Gastrocnemius medialis (tissue), 4 donors: Measurements from ENCODE around the gene CALU. TPM values are rescaled to one million over a fixed set of nuclear protein-coding genes. Genes with fewer than 3 reads are reported as not detected.

Experiments used
- ATAC-seq, 2 donors: fragments of 150-250 bp; one replicate each; pipeline ENCODE4 v1.9.1; 2016
- DNase-seq, 2 donors: peaks; one replicate each; pipeline ENCODE4 v3.0.0-alpha.2; 2019
- H3K27ac ChIP-seq, 4 donors: fragments of 200-600 bp; sonication (generic); 1 replicate in 1 of 4; 2 replicates in 3 of 4; pipeline ENCODE4 v1.5.1; 2016 to 2018; ENCODE audit warnings: mild to moderate bottlenecking in 2 of 4, moderate library complexity in 1 of 4
- H3K27me3 ChIP-seq, 3 donors: fragments of 200-600 bp; sonication (generic) in 2 of 3; 1 replicate in 1 of 3; 2 replicates in 2 of 3; pipeline versions ENCODE4 v1.5.1 to v1.6.0; 2016 to 2019; ENCODE audit warnings: mild to moderate bottlenecking in 1 of 3, moderate library complexity in 1 of 3
- H3K36me3 ChIP-seq, 2 donors: fragments of 200-600 bp; sonication (generic) in 1 of 2; one replicate each; pipeline ENCODE4 v1.5.1; 2017 to 2018
- H3K4me1 ChIP-seq, 2 donors: fragments of 200-600 bp; sonication (generic) in 1 of 2; one replicate each; pipeline ENCODE4 v1.5.1; 2016 to 2017; ENCODE audit warnings: mild to moderate bottlenecking in 2 of 2
- H3K4me3 ChIP-seq, 4 donors: fragments of 200-600 bp; sonication (generic) in 3 of 4; 1 replicate in 1 of 4; 2 replicates in 3 of 4; pipeline ENCODE4 v1.5.1; 2016 to 2019; ENCODE audit warnings: mild to moderate bottlenecking in 2 of 4
- H3K9me3 ChIP-seq, 3 donors: fragments of 200-600 bp; sonication (generic) in 2 of 3; 1 replicate in 1 of 3; 2 replicates in 2 of 3; pipeline ENCODE4 v1.5.1; 2016 to 2019
- CTCF ChIP-seq, 5 experiments: fragments of 450-650 bp in 3 of 5; fragments of 200-600 bp in 2 of 5; sonication (generic) in 2 of 5; IDR thresholded peaks in 4 of 5; conservative IDR thresholded peaks in 1 of 5; 1 replicate in 4 of 5; 2 replicates in 1 of 5; pipeline ENCODE4 v1.5.1; 2016 to 2019; ENCODE audit warnings: antibody characterized with exemption in 5 of 5, mild to moderate bottlenecking in 3 of 5, moderate library complexity in 3 of 5
- POLR2A ChIP-seq, 2 donors: fragments of 450-650 bp; IDR thresholded peaks; one replicate each; pipeline ENCODE4 v1.6.1; 2017; ENCODE audit warnings: antibody characterized with exemption in 2 of 2, mild to moderate bottlenecking in 2 of 2, moderate library complexity in 2 of 2
- in situ Hi-C, 4 donors: fragments of 200-750 bp; cut with MboI; loops; one replicate each; pipeline versions ENCODE4 v1.15.0 to v1.8.0; 2017; ENCODE audit warnings: low sequenced_read_pairs in 4 of 4
- intact Hi-C: fragments of 100-400 bp; cut with DNase I; formaldehyde crosslinking; loops from one replicate; pipeline ENCODE4 v1.15.1; 2023; ENCODE audit warnings: low total_unique reads
- total RNA-seq, 4 donors: library from RNA; depleted of rRNA; stranded (reverse); fragments of >200 nt; gene quantifications; one replicate each; pipeline versions ENCODE4 v1.1.0 to v1.2.3, GENCODE V29; 2016

The CALU gene
- total RNA-seq, 4 donors from 2014 or later: 40.1 to 115 (median 90.6) TPM

DNA sequence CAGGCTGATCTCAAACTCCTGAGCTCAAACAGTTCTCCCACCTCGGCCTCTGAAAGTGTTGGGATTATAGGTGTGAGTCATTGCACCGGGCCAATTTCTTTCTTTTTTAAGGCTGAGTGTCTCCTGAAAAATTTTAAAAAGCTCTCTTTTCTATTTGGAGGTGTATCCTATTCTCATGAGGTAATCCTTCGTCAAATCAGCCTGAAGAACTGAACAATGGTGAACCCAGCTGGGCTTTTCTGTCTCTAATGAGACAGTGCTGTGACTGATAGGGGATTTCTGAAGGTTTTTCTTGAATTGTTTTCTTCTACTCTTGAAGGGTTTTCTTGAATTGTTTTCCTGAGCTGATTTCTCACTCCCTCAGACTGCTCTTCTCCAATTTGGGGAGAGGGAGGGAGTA, 30.9 kb upstream of the CALU start:
- in situ Hi-C loops: no loop called here
- ATAC-seq (no peak), DNase-seq (no peak)
- no peaks in the 10 kb centered on the region for H3K27me3 ChIP-seq
- intact Hi-C loops: no loop called here
- no peaks in the 10 kb centered on the region for H3K4me1 ChIP-seq
- no peak overlapping the region for H3K4me3 ChIP-seq
- H3K27ac ChIP-seq: no peak overlapping the region
- TF ChIP-seq POLR2A (IDR thresholded peaks at IDR 0.05) (no peak), CTCF (IDR thresholded peaks at IDR 0.05 in 4 of 5, conservative IDR thresholded peaks at IDR 0.05 in 1 of 5) (no peak)
- no peaks in the 10 kb centered on the region for H3K36me3 ChIP-seq
- H3K9me3 ChIP-seq: no peaks in the 10 kb centered on the region

DNA sequence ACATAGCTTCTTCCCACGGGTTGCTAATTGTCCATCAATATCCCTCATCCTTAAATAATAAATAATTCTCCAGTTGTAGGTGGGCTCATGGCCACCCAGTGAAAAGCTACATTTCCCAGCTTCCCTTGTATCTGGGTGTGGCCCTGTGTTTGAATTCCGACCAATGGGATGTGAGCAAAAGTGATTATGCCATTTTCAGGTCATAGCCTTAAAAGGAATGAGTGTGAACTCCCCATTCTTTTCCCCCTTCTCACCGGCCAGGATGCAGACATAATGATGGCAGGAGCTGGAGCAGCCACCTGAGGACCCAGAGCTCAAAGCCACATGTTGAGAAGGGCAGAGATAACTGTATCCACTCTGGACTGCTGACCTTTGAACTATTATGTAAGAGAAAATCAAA, 30.3 kb upstream of the CALU start:
- Histone ChIP-seq H3K9me3 (no peaks in the 10 kb centered on the region), H3K4me3 (no peak overlapping the region), H3K36me3 (no peaks in the 10 kb centered on the region), H3K4me1 (no peaks in the 10 kb centered on the region), H3K27me3 (no peaks in the 10 kb centered on the region), H3K27ac (no peak overlapping the region)
- in situ Hi-C loops: no loop called here
- TF ChIP-seq CTCF (IDR thresholded peaks at IDR 0.05 in 4 of 5, conservative IDR thresholded peaks at IDR 0.05 in 1 of 5) (no peak), POLR2A (IDR thresholded peaks at IDR 0.05) (no peak)
- no peak for ATAC-seq
- intact Hi-C loops: no loop called here
- no peak for DNase-seq

DNA sequence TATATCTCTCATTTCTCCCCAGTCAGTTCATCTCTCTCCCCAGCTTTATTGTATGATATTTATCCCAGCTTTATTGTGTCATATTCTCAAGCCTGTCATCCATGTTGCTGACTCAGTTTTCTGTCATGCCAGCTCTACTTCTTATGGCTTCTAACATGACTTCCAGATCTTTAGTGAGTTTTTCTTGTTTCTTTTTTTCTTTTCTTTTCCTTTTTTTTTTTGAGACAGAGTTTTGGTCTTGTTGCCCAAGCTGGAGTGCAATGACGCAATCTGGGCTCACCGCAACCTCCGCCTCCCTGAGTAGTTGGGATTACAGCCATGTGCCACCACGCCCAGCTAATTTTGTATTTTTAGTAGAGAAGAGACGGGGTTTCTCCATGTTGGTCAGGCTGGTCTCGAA, 28.7 kb upstream of the CALU start:
- TF ChIP-seq CTCF (IDR thresholded peaks at IDR 0.05 in 4 of 5, conservative IDR thresholded peaks at IDR 0.05 in 1 of 5): no peak
- ATAC-seq (no peak), DNase-seq (no peak)
- Histone ChIP-seq H3K36me3 (no peaks in the 10 kb centered on the region), H3K27ac (no peak overlapping the region), H3K9me3 (no peaks in the 10 kb centered on the region), H3K4me3 (no peak overlapping the region), H3K27me3 (no peaks in the 10 kb centered on the region), H3K4me1 (no peaks in the 10 kb centered on the region)
- intact Hi-C loops (no loop called here), in situ Hi-C loops (no loop called here)

- Histone ChIP-seq H3K27ac (no peak overlapping the region), H3K4me1 (no peaks in the 10 kb centered on the region), H3K9me3 (no peaks in the 10 kb centered on the region), H3K36me3 (no peaks in the 10 kb centered on the region), H3K4me3 (no peak overlapping the region), H3K27me3 (no peaks in the 10 kb centered on the region)
- ATAC-seq (no peak), DNase-seq (no peak)
- in situ Hi-C loops: no loop called here
- intact Hi-C loops: no loop called here
- no peak for TF ChIP-seq POLR2A (IDR thresholded peaks at IDR 0.05)
These were observed 25.4 kb upstream of the CALU start for GRCh38 chr7:128713794-128714193.

GRCh38 chr7:128714701-128715495, 24.3 kb upstream of the CALU start:
- no peak for ATAC-seq
- TF ChIP-seq POLR2A (IDR thresholded peaks at IDR 0.05) (no peak), CTCF (IDR thresholded peaks at IDR 0.05 in 4 of 5, conservative IDR thresholded peaks at IDR 0.05 in 1 of 5) (no peak)
- in situ Hi-C loops: no loop called here

More at GRCh38 chr7:128714701-128715495, 24.3 kb upstream of the CALU start:
- Histone ChIP-seq H3K36me3 (no peaks in the 10 kb centered on the region), H3K9me3 (no peaks in the 10 kb centered on the region), H3K4me3 (no peak overlapping the region), H3K27me3 (no peaks in the 10 kb centered on the region), H3K4me1 (no peaks in the 10 kb centered on the region), H3K27ac (no peak overlapping the region)
- intact Hi-C loops: no loop called here
- no peak for DNase-seq
